T-helper 17 cell (primary cell): Measurements from ENCODE around the gene ANGEL2. TPM values are rescaled to one million over a fixed set of nuclear protein-coding genes. Genes with fewer than 3 reads are reported as not detected.
"Not testable (repeated sequence)": the region's sequence is repeated elsewhere in the genome, so short reads cannot be mapped to it uniquely, and the experiment has no call there.

ENCODE experiments used
- ATAC-seq: fragments of 150-1000 bp; cut with Tn5 transposase; 2 replicates; pipeline ENCODE4 v1.10.0; 2021; ENCODE audit warnings: mild to moderate bottlenecking, moderate library complexity
- DNase-seq, 3 donors: peaks; one replicate each; pipeline versions ENCODE4 v3.0.0 to v3.0.0-alpha.2; 2020 to 2021
- H3K9me3 ChIP-seq: one replicate; pipeline ENCODE4 v1.7.0; 2013; ENCODE audit warnings: low read length, mild to moderate bottlenecking; ENCODE audit not compliant: control insufficient read depth, poor library complexity, severe bottlenecking
- H3K27ac Mint-ChIP-seq: one replicate; pipeline ENCODE4 v1.8.0; 2022; ENCODE audit warnings: mild to moderate bottlenecking, moderate library complexity, mixed read lengths
- H3K27me3 Mint-ChIP-seq: one replicate; pipeline ENCODE4 v1.8.0; 2022; ENCODE audit warnings: mixed read lengths
- H3K36me3 Mint-ChIP-seq: one replicate; pipeline ENCODE4 v1.8.0; 2022; ENCODE audit warnings: low read depth, mixed read lengths
- H3K4me1 Mint-ChIP-seq: one replicate; pipeline ENCODE4 v1.8.0; 2022; ENCODE audit warnings: mild to moderate bottlenecking, mixed read lengths
- H3K4me3 Mint-ChIP-seq: one replicate; pipeline ENCODE4 v1.8.0; 2022; ENCODE audit warnings: mild to moderate bottlenecking, moderate library complexity, mixed read lengths
- total RNA-seq, 4 donors: library from RNA in 2 of 4; stranded (reverse) in 2 of 4; gene quantifications; one replicate each; pipeline ENCODE4 v1.2.3 and lab custom pipeline; 2022 to 2026

The ANGEL2 gene
- total RNA-seq, 2 donors from 2014 or later = 47.3 to 55.3 TPM

DNA sequence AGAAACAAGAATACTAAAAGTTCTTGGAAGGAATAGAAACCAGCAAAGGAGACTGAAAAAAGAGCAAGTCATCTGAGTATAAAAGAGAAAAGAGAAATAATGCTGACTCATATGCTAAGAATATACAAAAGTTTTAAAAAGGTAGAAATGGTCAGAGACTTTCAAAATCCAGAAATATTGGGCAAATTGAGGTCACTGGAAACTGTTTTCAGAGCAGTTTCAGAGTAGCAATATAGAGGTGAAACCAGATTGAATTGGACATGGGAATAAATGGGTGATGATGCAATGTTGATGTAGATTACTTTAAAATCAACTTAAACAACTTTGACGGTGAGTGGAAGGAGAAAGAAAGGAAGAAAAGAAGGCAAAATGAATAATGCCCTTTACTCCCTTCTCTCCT is 33.6 kb upstream of the ANGEL2 start:
- no peak overlapping the region for H3K27ac Mint-ChIP-seq
- no peaks in the 10 kb centered on the region for H3K9me3 ChIP-seq
- peaks cover 16% of the 10 kb centered on the region for H3K27me3 Mint-ChIP-seq
- no peaks in the 10 kb centered on the region for H3K36me3 Mint-ChIP-seq
- no peak for ATAC-seq
- H3K4me3 Mint-ChIP-seq = no peak overlapping the region
- H3K4me1 Mint-ChIP-seq = peaks cover 15% of the 10 kb centered on the region
- no peak for DNase-seq

DNA sequence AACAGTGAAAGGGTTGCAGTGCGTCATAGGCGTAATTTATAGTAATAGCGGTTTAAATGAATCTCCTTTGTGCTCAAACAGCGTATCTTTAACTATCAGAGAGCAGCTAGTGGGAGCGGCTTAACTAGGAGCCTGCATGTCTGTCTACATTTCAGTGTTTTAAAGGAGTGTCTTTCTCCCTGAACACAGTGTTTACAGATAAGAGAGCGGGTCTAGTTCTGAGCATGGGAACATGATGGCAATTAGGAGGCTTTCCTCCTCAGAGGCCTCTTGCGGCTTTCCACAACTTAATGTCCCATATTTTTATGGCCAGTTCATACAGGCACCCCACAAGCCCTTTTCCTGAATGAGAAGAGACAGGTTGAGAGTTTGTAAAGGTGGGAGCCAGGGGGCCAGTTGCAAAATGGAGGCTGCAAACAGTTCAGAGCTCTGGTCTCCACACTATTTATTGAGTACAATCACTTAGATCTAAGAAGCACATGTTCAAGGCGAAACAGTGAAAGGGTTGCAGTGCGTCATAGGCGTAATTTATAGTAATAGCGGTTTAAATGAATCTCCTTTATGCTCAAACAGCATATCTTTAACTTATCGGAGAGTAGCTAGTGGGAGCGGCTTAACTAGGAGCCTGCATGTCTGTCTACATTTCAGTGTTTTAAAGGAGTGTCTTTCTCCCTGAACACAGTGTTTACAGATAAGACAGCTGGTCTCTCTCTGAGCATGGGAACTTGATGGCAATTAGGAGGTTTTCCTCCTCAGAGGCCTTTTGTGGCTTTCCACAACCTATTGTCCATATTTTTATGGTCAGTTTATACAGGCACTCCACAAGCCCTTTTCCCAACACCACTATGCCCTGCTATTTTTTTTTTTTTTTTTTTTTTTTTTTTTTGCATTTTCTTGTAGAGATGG is 29.9 kb upstream of the ANGEL2 start:
- peaks cover 16% of the 10 kb centered on the region for H3K27me3 Mint-ChIP-seq
- not testable (repeated sequence) for H3K9me3 ChIP-seq, DNase-seq, H3K27ac Mint-ChIP-seq, H3K36me3 Mint-ChIP-seq, H3K4me3 Mint-ChIP-seq, ATAC-seq, H3K4me1 Mint-ChIP-seq

DNA sequence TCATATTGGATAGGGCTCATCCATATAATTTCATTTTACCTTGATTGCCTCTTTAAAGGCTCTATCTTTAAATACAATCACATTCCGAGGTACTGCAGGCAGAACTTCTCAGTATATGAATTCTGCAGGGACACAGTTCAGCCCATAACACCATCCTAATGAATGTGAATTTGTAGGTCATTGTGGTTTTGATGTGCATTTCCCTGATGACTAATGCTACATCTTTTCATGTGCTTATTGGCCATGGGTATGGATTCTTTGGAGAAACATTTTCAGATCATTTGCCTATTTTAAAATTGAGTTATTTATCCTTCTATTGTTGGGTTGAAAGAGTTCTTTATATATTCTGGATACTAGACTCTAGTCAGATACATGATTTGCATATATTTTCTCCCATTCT is 25.8 kb upstream of the ANGEL2 start:
- Mint-ChIP-seq H3K27me3 (peaks cover 4% of the 10 kb centered on the region), H3K36me3 (no peaks in the 10 kb centered on the region), H3K4me1 (peaks cover 5% of the 10 kb centered on the region)

DNA sequence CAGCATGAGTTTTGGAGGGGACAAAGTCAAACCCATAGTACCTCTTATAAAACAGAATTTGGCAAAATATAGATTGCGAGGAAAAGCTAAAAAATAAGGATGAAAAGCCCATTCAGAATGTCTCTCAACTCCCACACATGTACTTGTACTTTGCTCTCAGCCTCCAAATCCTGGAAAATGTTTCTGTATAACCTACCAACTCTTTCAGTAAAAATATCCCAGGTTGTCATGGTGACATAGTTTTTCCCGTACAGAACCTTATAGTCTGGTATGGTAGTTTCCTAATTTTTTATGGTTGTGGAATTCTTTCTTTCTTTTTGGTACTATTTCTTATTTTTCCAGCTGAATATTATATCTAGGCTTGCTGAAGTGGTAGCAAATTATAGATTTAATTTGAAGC is 19.9 kb upstream of the ANGEL2 start:
- peaks cover 2% of the 10 kb centered on the region for H3K36me3 Mint-ChIP-seq
- no peaks in the 10 kb centered on the region for H3K9me3 ChIP-seq
- no peak for ATAC-seq
- DNase-seq = no peak
- H3K4me3 Mint-ChIP-seq = no peak overlapping the region
- H3K4me1 Mint-ChIP-seq = no peaks in the 10 kb centered on the region
- no peak overlapping the region for H3K27ac Mint-ChIP-seq
- H3K27me3 Mint-ChIP-seq = peaks cover 41% of the 10 kb centered on the region

More for the DNA sequence above, 25.8 kb upstream of the ANGEL2 start:
- no peaks in the 10 kb centered on the region for H3K9me3 ChIP-seq
- H3K4me3 Mint-ChIP-seq = no peak overlapping the region
- no peak for ATAC-seq
- DNase-seq = no peak
- H3K27ac Mint-ChIP-seq = no peak overlapping the region

DNA sequence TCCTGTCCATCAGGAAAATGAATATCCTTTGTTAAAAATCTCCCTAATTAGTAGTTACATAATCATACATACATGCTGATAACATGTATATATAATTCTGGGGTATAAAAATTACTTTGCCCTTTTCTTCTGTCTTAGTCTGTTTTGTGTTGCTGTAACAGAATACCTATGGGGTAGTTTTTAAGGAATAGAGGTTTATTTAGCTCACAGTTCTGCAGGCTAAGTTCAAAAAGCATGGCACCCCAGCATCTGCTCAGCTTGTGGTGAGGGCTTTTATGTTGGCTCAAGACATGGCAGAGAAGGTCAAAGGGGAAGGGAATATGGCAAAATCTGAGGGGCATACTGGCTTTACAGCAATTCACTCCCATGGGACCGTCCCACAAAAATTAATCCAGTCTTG is 19.0 kb upstream of the ANGEL2 start:
- H3K4me3 Mint-ChIP-seq = no peak overlapping the region
- no peaks in the 10 kb centered on the region for H3K9me3 ChIP-seq
- H3K36me3 Mint-ChIP-seq = peaks cover 2% of the 10 kb centered on the region
- ATAC-seq (no peak), DNase-seq (no peak)
- no peak overlapping the region for H3K27ac Mint-ChIP-seq
- peaks cover 50% of the 10 kb centered on the region for H3K27me3 Mint-ChIP-seq
- no peaks in the 10 kb centered on the region for H3K4me1 Mint-ChIP-seq

DNA sequence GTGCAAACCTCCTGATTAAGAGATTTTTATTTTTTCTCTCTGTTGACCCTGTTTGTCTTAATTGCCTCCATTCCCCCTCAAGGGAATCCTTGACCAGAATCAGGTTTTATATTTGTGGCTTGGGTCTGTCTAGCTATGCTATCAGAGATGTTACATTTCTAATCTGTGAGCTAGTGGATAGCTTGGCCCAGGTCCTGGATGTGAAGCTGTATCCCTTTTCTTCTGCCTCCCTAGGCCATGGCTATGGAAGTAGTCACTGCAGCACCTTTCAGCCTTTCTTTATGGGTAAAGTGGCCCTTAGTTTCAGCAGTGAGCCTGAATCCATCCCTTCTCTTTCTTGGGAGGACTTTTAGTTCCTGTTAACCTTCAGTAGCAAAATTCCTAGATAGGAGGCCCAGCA is 17.0 kb upstream of the ANGEL2 start:
- H3K27me3 Mint-ChIP-seq = peaks cover 62% of the 10 kb centered on the region
- no peak overlapping the region for H3K27ac Mint-ChIP-seq
- ATAC-seq (no peak), DNase-seq (no peak)
- H3K36me3 Mint-ChIP-seq = peaks cover 2% of the 10 kb centered on the region
- H3K4me1 Mint-ChIP-seq = no peaks in the 10 kb centered on the region
- no peaks in the 10 kb centered on the region for H3K9me3 ChIP-seq
- H3K4me3 Mint-ChIP-seq = no peak overlapping the region

DNA sequence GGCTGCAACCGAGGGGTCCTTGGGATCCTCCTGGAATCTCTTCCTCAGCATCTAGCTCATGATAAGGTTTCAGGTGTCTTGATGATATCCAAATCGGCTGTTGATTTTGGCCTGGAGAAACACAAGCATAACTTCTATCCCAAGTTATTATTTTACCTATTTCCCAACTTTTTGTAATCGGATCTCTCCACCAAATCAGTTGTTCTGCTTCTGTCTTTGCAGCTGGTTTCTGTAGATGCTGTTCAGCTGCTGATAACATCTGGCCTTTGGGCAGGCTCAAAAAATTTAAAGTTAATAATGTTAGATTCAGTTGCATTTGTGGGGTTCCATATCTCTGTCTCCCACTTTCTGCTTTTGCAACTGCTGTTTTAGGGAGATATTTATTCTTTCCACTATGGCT is 11.4 kb upstream of the ANGEL2 start:
- DNase-seq, H3K27ac Mint-ChIP-seq, H3K9me3 ChIP-seq, H3K36me3 Mint-ChIP-seq, H3K4me1 Mint-ChIP-seq, ATAC-seq, H3K4me3 Mint-ChIP-seq: not testable (repeated sequence)
- peaks cover 61% of the 10 kb centered on the region for H3K27me3 Mint-ChIP-seq

DNA sequence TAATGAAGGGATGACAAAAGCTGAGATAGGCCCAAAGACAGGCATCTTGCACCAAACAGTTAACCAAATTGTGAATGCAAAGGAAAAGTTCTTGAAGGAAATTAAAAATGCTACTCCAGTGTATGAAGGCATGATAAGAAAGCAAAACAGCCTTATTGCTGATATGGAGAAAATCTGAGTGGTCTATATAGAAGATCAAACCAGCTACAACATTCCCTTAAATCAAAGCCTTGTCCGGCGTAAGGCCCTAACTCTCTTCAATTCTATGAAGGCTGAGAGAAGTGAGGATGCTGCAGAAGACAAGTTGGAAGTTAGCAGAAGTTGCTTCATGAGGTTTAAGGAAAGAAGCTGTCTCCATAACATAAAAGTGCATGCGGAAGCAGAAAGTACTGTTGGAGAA is 4.3 kb upstream of the ANGEL2 start:
- Mint-ChIP-seq H3K27ac (no peak overlapping the region), H3K36me3 (peaks cover 3% of the 10 kb centered on the region), H3K4me3 (peak overlapping the region; percentile 2), H3K4me1 (peaks cover 5% of the 10 kb centered on the region), H3K27me3 (peaks cover 11% of the 10 kb centered on the region)
- DNase-seq = no peak
- H3K9me3 ChIP-seq = no peaks in the 10 kb centered on the region
- no peak for ATAC-seq

DNA sequence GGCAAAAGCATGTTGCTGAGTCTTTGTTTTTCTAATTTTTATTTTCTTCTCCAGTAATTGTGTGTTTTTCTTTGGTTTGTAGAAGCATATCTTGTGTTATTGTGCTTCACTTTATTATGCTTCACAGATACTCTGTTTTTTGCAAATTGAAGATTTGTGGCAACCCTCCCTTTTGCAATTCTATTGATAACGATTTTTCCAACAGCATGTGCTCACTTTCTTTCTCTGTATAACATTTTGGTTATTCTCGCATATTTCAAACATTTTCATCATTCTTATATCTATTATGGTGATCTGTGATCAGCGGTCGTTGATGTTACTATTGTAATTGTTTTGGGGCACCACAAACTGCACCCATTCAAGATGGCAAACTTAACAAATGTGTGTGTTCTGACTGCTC is 3.8 kb upstream of the ANGEL2 start:
- Mint-ChIP-seq H3K36me3 (peaks cover 3% of the 10 kb centered on the region), H3K27ac (no peak overlapping the region), H3K4me3 (peak overlapping the region; percentile 2), H3K4me1 (peaks cover 10% of the 10 kb centered on the region), H3K27me3 (peaks cover 11% of the 10 kb centered on the region)
- no peak for DNase-seq
- ATAC-seq = no peak
- no peaks in the 10 kb centered on the region for H3K9me3 ChIP-seq

DNA sequence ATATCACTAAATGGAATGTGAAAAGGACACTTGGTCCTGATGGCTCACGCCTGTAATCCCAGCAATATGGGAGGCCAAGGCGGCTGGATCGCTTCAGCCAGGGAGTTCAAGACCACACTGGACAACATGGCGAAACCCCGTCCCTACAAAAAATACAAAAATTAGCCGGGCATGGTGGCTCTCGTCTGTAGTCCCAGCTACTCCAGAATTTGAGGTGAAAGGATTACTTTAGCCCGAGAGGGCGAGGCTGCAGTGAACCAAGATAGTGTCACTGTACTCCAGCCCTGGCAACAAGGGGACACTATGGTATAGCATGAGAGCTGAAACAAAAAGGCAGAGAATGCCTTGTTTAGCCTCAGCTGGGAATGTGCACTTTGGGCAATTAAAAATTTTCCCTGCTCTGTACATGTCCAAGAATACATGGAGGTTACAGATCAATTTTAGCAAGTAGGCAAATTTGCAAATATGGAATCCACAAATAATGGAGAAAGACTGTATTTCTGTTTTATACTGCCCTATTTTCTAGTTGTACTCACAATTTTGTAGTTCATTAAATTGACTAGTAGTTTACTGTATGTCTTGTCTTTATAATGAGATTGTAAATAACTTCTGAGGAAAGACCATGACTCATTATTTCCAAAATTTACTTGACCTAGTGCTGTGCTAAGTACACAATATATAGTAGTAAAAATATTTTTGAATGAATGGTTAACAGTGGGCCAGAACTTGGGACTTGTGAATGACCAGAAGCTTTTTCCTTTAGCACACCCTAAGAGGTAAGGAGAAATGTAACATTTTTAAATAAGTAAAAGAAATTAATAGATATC is 2.0 kb upstream of the ANGEL2 start:
- no peak for ATAC-seq
- no peak overlapping the region for H3K27ac Mint-ChIP-seq
- no peak overlapping the region for H3K4me3 Mint-ChIP-seq
- peaks cover 21% of the 10 kb centered on the region for H3K4me1 Mint-ChIP-seq
- no peaks in the 10 kb centered on the region for H3K9me3 ChIP-seq
- peaks cover 3% of the 10 kb centered on the region for H3K36me3 Mint-ChIP-seq
- no peak for DNase-seq
- H3K27me3 Mint-ChIP-seq = no peaks in the 10 kb centered on the region

DNA sequence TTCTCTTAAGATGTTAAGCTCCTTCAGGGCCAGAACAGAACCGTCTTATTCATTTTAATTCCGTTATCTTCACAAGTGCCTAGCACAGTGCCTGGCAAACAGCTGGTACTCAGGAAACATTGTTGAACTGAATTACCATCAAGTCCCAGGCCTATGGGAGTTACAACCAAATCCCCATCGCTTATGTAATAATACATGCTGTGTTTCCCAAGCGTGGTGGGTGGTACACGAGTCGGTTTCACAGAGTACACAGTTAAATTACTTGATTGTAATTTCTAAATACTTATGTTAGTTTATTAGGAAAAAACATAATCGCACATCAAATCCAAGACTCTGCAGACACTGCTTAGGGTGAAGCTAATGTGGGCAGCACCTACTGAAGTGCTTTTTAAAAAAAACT is 1.0 kb downstream of the ANGEL2 start:
- DNase-seq = no peak

DNA sequence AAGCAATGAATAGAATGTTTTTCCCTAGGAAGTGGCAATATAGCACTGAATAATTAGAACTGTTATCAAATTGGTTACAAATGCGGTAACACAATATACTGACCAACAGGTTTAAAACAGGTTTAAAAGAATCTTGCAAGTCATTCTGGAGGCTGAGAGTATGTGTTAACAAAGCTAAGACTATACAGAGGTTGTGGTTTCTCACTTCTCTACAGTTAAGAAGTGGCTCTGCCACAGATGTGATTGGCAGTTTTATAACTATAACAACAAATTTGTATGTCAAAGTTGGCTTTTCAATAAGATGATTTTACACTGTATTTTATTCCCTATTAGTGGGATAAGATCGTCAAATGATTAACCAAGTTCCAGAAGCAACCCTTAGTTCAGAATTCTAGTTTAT is 7.1 kb downstream of the ANGEL2 start:
- no peak overlapping the region for H3K27ac Mint-ChIP-seq
- H3K9me3 ChIP-seq = no peaks in the 10 kb centered on the region
- no peak for ATAC-seq
- H3K4me1 Mint-ChIP-seq = peaks cover 23% of the 10 kb centered on the region
- no peak for DNase-seq
- H3K27me3 Mint-ChIP-seq = no peaks in the 10 kb centered on the region
- peaks cover 4% of the 10 kb centered on the region for H3K36me3 Mint-ChIP-seq
- H3K4me3 Mint-ChIP-seq = no peak overlapping the region

More for the DNA sequence above, 1.0 kb downstream of the ANGEL2 start:
- H3K9me3 ChIP-seq = no peaks in the 10 kb centered on the region
- no peak for ATAC-seq
- peaks cover 3% of the 10 kb centered on the region for H3K36me3 Mint-ChIP-seq
- peak overlapping the region; percentile 100 for H3K4me3 Mint-ChIP-seq
- H3K27me3 Mint-ChIP-seq = no peaks in the 10 kb centered on the region
- H3K27ac Mint-ChIP-seq = peak overlapping the region; percentile 98
- H3K4me1 Mint-ChIP-seq = peaks cover 35% of the 10 kb centered on the region

DNA sequence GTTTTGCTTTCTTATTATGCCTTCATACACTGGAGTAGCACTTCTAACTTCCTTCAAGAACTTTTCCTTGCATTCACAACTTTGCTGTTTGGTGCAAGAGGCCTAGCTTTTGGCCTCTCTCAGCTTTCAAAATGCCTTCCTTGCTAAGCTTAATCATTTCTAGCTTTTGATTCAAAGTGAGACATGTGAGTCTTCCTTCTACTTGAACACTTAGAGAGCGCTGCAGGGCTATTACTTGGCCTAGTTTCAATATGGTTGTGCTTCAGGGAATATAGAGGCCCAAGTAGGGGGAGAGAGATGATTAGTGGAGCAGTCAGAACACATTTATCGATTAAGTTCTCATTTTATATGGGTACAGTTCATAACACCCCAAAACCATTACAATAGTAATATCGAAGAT is 12.4 kb downstream of the ANGEL2 start:
- Mint-ChIP-seq H3K27ac (peak overlapping the region; percentile 19), H3K4me3 (no peak overlapping the region), H3K36me3 (peaks cover 8% of the 10 kb centered on the region), H3K4me1 (peaks cover 8% of the 10 kb centered on the region), H3K27me3 (no peaks in the 10 kb centered on the region)
- DNase-seq (no peak), ATAC-seq (no peak)
- no peaks in the 10 kb centered on the region for H3K9me3 ChIP-seq
